HG02973 (cell line): Measurements from ENCODE around the gene METTL9.
"Not testable (repeated sequence)": the region's sequence is repeated elsewhere in the genome, so short reads cannot be mapped to it uniquely, and the experiment has no call there.

Source experiments
- ATAC-seq: cut with Tn5 transposase; IDR thresholded peaks from one replicate; pipeline ENCODE4 v1.9.1; 2021; ENCODE audit warnings: moderate library complexity; ENCODE audit not compliant: unreplicated experiment

The METTL9 gene

DNA sequence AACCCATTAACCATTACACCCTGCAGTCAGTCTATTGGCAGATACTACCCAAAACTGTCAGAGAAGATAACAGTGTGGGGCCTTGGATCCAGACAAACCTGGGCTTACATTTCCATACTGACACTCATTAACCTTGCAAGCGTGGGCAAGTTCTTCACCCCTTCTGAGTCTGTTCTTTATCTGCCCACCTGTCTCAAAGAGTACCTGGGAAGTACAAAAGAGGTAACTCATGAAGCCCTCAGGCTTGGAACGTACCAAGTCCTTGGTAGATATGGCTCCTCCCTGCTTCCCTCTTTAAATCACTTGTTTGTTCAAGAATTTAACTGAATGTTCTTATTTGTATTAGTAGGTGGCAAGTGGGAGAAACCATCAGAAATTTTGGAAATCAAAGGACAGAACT, 55.5 kb downstream of the METTL9 start:
- no peak for ATAC-seq

DNA sequence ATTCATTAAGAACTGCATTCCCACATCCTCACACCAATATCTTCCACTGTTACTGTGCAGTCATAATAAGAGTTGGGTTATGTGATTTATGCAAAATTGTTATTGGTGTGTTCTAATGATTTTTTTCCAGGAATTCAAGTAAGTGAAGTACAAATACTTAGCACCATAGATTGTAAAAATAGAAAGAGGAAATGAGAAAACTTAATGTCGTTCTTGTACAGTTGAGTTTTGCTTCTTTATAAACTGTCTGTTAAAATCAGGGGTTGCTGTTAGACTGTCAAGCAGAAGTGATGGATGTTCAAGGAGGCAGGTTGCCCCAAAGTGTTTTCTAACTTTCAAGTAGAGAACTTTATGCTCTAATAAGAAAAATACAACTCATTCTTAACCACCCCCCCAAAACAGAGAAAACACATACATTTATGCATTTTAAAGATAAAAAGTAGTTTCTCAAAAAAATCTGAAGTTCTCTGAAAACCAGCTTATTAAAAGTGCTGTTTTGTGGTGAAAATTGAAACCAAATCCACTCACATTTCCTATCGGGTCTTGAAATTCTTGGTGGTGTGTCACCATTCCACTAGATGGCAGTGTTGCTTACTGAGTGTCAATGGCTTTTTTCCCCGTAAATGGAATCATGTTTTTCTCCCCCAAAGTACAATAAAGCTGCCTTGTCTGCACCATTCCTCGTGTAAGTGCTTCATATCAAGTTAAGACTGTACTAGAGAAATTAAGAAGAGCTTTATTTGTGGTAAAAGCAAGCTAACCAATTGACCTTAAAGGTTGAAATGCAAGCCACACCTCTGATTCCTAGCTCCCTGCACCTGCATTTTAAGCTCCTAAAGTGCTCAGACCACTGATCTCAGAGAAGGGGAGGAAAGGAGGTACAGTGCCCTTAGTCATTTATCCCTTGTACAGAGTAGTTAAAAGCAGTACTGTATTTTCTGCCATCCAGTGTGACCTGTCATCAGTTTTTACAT, 57.7 kb downstream of the METTL9 start:
- no peak for ATAC-seq

DNA sequence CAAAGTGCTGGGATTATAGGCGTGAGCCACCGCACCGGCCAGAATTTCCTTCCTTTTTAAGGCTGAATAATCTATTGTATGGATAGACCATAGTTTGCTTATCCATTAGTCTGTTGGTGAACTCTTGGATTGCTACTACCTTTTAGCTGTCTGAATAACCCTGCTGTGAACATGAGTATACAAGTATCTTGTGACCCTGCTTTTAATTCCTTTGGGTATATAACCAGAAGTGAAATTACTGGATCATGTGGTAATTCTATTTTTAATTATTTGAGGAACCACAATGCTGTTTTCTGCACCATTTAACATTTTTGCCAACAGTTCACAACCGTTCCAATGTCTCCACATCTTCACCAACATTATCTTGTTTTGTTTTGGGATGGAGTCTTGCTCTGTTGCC, 59.7 kb downstream of the METTL9 start:
- ATAC-seq: no peak

DNA sequence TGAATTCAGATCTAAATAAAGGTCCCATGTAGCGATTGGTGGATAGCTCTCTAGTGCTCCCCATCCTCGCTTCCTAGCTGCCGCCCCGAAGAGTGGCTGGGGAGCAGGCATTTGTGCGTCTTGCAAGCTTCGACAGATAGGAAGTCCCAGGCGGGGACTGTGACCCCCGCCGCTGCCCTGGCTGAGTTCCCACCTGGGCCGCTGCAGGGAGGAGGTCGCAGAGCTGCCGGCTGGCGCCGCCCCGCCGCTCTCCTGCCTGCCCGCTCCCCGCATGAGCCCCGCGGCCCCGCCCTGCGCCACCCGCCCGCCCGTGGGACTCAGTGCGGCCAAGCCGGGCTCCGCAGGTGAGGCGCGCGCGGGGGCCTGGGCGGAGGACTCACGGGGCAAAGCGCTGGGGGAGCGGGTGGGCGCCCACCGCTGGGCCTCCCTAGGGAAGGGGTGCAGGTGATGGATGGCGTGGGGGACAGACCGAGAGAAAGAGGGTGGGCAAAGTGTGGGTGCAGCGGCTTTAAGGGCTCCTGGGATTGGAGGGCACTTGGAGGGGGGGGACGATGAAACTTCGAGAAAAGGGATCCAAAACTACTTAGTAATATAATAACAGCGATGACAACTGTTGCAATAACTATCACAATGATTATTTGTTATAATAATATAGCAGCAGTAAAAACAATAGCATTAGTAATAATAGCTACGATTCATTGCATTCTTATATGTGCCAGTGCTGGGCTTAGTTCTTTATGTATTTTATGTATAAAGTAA, 64.7 kb downstream of the METTL9 start, which contains the start of gene OTOA:
TSS of gene OTOA (plus strand) at position 80 of the 759 bp plus-strand sequence. CDS start 14,547 bp downstream, outside the sequence.
- ATAC-seq: no peak

DNA sequence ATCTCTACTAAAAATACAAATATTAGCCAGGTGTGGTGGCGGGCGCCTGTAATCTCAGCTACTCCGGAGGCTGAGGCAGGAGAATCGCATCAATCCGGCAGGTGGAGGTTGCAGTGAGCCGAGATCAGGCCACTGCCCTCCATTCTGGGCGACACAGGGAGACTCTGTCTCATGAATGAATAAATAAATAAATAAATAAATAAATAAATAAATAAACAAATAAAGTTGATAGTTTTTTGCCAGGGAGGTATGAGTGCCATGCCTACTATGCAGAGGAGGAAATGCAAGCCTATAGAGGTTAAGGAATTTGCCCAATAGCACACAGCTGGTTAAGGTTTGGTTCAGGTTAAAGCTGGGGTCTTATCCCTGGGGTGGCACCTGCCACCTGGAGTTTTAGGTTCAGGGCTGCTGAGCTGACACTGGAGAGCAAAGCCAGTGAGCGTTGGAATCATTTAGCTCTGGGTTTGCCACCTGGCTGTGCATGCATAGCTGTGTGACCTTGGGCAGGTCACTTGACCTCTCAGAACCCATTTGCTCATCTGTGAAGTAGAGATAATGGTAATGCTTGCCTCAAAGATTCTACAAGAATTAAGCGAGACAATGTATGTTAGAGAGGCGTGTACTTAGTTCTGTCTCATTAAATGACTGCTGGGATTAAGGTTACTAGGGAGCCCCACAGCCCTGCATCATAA, 65.6 kb downstream of the METTL9 start:
- no peak for ATAC-seq

DNA sequence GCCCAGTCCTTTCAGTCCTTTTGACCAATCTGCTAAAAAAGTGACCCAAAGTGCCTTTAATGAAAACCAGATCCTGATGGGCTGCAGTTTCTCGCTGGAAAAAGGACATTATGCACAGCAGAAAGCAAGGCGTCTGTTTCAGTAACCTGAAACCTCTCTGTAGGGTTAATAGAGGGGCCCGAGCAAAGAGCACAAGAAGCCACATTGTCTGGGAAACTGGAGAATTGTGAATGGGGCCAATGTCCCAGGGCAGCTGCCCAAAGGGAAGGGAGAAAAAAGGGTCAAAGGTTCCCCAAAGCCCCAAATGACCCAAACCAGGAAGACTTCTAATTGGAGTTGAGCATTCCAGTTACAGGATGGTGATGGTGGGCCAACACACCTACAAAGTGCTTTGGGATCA, 67.4 kb downstream of the METTL9 start:
- ATAC-seq: no peak

DNA sequence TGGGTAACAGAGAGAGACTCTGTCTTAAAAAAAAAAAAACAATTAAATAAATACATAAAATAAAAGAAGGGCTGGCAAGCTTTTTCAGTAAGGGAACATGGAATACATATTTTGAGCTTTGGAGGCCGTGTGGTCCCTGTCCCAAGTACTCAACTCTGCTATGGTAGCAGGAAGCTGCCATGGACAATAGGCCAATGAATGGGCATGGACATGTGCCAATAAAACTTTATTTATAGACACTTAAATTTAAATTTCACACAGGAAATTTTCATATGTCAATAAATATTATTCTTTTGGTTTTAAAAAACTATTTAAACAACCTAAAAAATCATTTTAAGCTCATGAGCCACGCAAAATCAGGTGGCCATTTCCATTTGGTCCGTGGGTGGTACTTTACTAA, 68.2 kb downstream of the METTL9 start:
- ATAC-seq: no peak

DNA sequence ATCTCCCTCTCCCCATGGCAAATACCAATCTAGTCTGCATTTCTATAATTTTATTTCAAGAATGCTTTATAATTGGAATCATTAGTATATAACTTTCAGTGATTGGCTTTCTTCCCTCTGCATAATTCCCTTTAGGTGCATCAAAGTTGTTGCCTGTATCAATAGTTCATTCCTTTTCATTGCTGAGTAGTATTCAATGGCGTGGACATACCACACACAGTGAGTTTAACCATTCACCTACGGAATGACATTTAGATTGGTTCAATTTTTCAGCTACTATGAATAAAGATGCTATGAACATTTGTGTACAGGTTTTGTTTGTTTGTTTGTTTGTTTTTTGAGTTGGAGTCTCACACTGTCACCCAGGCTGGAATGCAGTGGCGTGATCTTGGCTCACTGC, 74.1 kb downstream of the METTL9 start:
- no peak for ATAC-seq

DNA sequence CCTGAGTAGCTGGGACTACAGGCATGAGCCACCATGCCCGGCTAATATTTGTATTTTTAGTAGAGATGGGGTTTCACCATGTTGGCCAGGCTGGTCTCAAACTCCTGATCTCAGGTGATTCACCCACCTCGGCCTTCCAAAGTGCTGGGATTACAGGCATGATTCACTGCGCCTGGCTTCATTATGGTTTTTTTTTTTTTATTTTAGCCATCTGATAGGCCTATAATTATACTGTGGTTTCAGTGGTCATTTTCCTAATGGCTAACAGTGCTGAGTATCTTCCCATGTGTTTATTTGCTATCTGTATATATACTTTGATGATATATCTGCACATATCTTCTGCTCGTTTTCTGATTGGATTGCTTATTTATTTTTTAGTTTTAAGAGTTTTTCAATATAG, 75.1 kb downstream of the METTL9 start:
- not testable (repeated sequence) for ATAC-seq

DNA sequence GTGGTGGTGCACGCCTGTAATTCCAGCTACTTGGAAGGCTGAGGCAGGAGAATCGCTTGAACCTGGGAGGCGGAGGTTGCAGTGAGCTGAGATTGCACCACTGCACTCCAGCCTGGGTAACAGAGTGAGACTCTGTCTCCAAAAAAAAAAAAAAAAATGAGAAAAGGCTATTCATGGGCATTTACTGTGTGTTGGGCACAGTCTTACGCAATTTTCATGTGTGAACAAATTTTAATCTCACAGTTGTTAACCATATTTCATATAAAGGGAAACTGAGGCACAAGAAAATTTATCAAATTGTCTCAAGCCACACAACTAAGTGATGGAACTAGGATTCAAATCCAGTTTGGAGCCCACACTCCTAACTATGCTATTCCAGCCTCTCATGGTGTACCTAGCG, 81.3 kb downstream of the METTL9 start:
- not testable (repeated sequence) for ATAC-seq

DNA sequence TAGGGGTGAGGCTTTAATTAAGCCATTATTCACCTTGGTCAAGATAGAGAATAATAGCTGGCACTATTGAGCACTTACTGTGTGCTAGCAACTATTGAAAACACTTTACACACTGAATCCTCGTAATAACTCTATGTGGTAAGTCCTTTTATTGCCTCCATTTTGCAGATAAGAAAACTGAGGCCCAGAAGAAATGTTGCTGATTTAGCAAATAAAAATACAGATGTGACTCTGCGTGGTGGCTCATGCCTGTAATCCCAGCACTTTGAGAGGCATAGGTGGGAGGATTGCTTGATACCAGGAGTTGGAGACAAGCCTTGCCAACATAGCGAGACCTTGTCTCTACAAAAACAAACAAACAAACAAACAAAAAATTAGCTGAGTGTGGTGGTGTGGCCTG, 83.8 kb downstream of the METTL9 start:
- ATAC-seq: no peak

DNA sequence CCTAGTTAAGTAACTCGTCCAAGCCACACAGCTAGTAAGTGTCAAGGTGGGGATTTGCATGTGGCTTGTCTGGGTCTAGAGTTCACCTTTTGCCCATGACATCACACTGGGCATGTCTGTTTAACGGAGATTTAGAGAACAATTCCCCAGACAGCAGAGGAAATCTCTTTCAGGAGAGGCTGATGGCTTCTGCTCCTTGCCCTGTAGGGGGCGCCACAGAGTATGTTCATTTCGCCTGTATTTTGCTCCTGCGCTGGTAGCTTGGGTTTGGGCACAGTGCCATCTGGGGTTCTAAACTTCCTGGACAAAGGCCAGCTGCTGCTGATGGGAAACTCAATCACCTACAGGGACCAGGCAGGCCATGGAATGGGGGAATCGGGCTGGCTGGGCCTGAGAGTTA, 84.8 kb downstream of the METTL9 start:
- no peak for ATAC-seq

DNA sequence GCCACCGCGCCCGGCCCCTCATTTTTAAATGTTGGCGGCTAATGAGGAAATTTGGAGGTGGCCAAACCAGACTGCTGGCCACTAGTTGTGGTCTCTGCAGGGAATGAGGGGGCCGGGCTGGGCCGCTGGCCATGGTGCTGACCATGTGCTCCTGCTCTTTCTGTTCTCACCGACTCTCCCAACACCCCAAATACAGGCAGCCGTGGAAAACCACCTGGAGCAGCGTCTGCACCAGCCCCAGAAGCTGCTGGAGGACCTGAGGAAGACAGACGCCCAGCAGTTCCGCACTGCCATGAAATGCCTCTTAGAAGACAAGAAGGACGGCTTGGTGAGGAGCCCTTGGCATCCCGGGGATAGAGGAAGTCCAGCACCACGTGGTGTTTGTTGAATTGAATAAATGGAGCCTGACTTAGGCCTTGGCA, 85.7 kb downstream of the METTL9 start:
- no peak for ATAC-seq

DNA sequence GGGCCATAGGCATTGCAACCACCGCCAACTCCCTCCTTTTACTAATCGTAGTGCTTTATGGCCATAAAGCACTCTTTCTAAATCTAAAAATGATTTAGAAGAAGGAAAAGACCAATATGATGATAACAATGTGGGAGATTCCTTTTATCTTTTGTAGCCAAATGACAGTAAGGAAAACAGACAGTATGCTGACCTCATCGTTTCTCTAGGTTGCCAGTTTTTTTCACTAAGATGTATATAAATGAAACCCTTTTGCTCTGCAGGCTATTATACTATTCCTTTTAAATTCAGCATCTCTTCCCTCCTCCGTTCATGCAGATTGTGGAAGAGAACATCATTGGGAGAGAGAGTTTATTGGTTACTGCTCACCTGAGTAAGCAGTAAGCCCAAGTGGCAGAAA, 89.7 kb downstream of the METTL9 start:
- no peak for ATAC-seq

DNA sequence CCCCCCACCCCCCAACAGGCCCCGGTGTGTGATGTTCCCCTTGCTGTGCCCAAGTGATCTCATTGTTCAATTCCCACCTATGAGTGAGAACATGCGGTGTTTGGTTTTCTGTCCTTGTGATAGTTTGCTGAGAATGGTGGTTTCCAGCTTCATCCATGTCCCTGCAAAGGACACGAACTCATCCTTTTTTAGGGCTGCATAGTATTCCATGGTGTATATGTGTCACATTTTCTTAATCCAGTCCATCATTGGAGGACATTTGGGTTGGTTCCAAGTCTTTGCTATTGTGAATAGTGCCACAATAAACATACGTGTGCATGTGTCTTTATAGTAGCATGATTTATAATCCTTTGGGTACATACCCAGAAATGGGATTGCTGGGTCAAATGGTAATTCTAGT, 91.6 kb downstream of the METTL9 start:
- ATAC-seq: not testable (repeated sequence)

DNA sequence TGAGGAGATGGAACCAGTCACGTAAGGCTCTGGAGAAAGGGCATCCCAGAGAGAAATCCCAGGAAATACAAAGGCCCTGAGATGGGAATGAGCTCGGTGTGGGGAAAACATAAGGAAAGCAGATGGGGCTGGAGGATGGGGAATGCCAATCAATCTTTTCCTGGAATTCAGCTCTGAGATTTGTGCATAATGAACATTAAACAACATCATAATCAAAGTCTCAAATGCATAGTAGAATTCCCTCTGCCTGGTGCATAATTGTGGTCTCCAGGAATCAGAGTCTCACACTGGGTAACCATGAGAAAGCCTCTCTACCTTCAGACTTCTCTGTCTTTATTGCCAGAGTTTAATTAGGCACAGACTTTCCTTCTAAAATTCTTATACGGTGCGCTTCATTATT, 95.2 kb downstream of the METTL9 start:
- no peak for ATAC-seq

DNA sequence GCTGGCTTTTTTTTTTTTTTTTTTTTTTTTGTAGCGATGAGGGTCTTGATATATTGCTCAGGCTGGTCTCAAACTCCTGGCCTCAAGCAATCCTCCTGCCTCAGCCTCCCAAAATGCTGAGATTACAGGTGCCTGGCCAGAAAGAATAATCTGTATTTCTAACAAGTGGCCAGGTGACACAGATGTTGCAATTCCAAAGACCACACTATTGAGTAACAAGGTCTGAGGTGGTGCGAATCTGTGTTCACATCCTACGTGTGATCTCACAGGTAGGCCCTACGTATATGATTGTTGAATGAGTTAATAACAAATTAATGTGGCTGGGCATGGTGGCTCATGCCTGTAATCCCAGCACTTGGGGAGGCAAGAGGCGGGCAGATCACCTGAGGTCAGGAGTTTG, 97.7 kb downstream of the METTL9 start:
- no peak for ATAC-seq

DNA sequence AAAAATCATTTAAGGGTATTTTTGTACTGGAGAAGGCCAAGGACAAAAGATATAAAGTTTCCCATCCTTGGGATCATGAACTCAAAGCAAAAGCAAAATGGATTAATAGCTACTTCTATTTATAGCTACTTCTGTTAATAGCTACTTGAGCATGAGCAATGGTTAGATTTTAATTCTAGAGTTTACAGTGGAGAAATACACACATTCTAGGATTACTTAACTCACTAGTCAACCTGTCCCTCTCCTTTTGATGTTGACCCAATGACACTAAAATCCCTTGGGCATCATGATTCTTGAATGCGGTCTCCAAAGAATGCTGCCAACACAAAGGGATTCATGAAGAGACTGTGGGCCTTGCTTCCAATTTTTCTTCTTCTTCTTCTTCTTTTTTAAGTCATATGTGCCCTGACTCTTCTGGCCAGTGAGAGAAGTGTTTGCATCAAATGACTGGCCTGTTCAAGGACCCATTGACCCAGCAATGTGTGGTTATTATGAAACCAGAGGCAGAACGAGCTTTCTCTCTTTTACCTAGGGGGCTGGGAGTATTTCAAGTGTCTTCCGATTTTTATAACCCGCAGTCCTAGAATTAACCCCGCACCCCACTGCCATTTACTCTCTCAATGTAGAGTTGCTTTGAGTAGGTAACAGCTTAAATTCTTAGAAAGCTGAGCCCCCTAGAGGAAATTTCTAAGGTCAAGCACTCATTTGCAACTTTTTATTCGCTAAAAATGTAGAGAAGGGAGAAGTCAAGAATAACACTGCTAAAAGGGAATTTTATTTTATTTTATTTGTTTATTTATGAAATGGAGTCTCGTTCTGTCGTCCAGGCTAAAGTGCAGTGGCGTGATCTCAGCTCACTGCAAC, 99.0 kb downstream of the METTL9 start:
- ATAC-seq: no peak

DNA sequence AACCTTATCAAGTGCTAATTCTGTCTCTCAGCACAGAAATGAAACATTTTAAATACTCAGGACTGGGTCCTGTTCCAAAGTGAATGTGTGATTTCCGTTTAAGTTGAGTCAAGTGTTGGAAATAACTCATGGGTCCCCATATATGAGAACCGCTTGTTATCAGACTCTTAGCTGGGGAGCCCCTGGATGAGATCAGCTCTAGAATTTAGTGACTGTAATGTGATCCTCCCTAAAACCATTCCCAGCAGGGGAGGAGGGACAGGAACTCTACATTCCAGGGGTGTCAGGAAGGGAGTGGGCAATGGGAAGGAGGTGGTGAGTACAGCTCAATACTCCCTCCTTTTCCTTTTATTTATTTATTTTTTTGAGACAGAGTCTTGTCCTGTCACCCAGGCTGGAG, 101.9 kb downstream of the METTL9 start:
- ATAC-seq: no peak

DNA sequence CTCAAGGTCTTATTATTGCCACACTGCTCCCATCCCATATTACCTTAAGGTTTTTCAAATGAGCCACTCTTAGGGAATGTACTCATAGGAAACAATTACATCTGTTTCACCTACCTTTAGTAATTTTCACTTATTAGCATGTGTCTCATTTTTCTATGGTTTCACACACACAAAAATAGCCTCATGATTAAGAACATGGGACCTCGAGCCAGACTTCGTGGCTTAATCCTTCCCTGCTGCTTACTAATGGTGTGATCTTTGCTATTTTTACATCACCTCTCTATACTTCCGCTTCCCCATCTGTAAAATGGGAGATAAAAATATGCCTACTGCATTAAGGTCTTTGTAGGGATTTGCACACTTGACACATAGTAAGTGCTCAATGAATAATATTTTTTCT, 102.9 kb downstream of the METTL9 start:
- ATAC-seq: no peak
